ENCODE data around the gene EHMT2.

The EHMT2 gene

GRCh38 chr6:31927242-31927862 lies 29.9 kb upstream of the EHMT2 start, which contains the start of gene C2:
Gene C2 (plus strand): TSS chr6:31927717. CDS start chr6:31927753, 36 bp downstream.
- H3K4me1 ChIP-seq (ENCODE audit: control insufficient read depth, insufficient read depth, low read length): no peaks in the 10 kb centered on the region
- H3K4me3 ChIP-seq (ENCODE audit: low read depth, low read length): no peak within 1 kb of the TSS
- no peaks in the 10 kb centered on the region for H3K36me3 ChIP-seq (ENCODE audit: control insufficient read depth in 2 of 2, insufficient read depth in 1 of 2, low read length in 2 of 2)
- no peak for TF ChIP-seq ZNF600 (tag by site-specific recombination; IDR thresholded peaks at IDR 0.05)
- no peak for TF ChIP-seq ZNF221 (tag by site-specific recombination; IDR thresholded peaks at IDR 0.05; ENCODE audit: borderline replicate concordance)
- no peak for TF ChIP-seq ZNF571 (tag by site-specific recombination; IDR thresholded peaks at IDR 0.05)
- TF ChIP-seq SCRT1 (tag by site-specific recombination; IDR thresholded peaks at IDR 0.05; ENCODE audit: borderline replicate concordance): no peak
- TF ChIP-seq ZNF239 (tag by site-specific recombination; IDR thresholded peaks at IDR 0.05): no peak
- TF ChIP-seq ZNF175 (tag by site-specific recombination; IDR thresholded peaks at IDR 0.05): no peak
- no peak for TF ChIP-seq SP7 (tag by site-specific recombination; IDR thresholded peaks at IDR 0.05)
- no peak for TF ChIP-seq ZNF624 (tag by site-specific recombination; IDR thresholded peaks at IDR 0.05)
- TF ChIP-seq ZNF433 (tag by site-specific recombination; IDR thresholded peaks at IDR 0.05; ENCODE audit: low read depth): no peak
- no peak for TF ChIP-seq ZNF169 (tag by site-specific recombination; IDR thresholded peaks at IDR 0.05)
- TF ChIP-seq ZNF133 (tag by site-specific recombination; IDR thresholded peaks at IDR 0.05): no peak
- no peak for TF ChIP-seq ZNF555 (tag by site-specific recombination; conservative IDR thresholded peaks at IDR 0.05)
- no peak for TF ChIP-seq ZXDB (tag by site-specific recombination; IDR thresholded peaks at IDR 0.05)
- no peak for TF ChIP-seq ZNF658 (tag by site-specific recombination; IDR thresholded peaks at IDR 0.05)
- TF ChIP-seq ZNF654 (tag by site-specific recombination; IDR thresholded peaks at IDR 0.05; ENCODE audit: low read depth): no peak
- TF ChIP-seq ZNF521 (tag by site-specific recombination; IDR thresholded peaks at IDR 0.05): no peak
- TF ChIP-seq ZNF426 (tag by site-specific recombination; IDR thresholded peaks at IDR 0.05): no peak
- TF ChIP-seq IKZF3 (tag by site-specific recombination; IDR thresholded peaks at IDR 0.05): no peak
- ChIA-PET CTCF (interaction anchor here (0.9 kb wide), 1 partner anchor 12 kb away, joined by 3 read pairs; no protein-coding TSS in a partner anchor), POLR2A (no interaction called here)
- H3K27ac ChIP-seq (ENCODE audit: extremely low read depth, low read depth, low read length): no peak within 1 kb of the TSS
- H3K9me3 ChIP-seq (ENCODE audit: control insufficient read depth, insufficient read depth, low read depth, low read length): no peaks in the 10 kb centered on the region

GRCh38 chr6:31922942-31923341 lies 25.4 kb upstream of the EHMT2 start:
- Histone ChIP-seq H3K4me3 (ENCODE audit: low read depth, low read length) (no peak overlapping the region), H3K36me3 (ENCODE audit: control insufficient read depth in 2 of 2, insufficient read depth in 1 of 2, low read length in 2 of 2) (no peaks in the 10 kb centered on the region), H3K27ac (ENCODE audit: extremely low read depth, low read depth, low read length) (no peak overlapping the region), H3K4me1 (ENCODE audit: control insufficient read depth, insufficient read depth, low read length) (no peaks in the 10 kb centered on the region), H3K9me3 (ENCODE audit: control insufficient read depth, insufficient read depth, low read depth, low read length) (no peaks in the 10 kb centered on the region)
- ChIA-PET CTCF (interaction anchor here (0.6 to 1.6 kb wide), 12 partner anchors 12 to 324 kb away, joined by 3 to 7 read pairs (median 4); partner anchors contain the start of gene VARS1), POLR2A (interaction anchor here (0.6 to 1.9 kb wide), 7 partner anchors 18 to 425 kb away, joined by 3 to 5 read pairs (median 3); partner anchors contain the start of genes C6orf47, EHMT2 and MICB)
- TF ChIP-seq ZNF654 (tag by site-specific recombination; IDR thresholded peaks at IDR 0.05; ENCODE audit: low read depth): peak; percentile 49
- no peak for TF ChIP-seq ZNF426 (tag by site-specific recombination; IDR thresholded peaks at IDR 0.05)
- TF ChIP-seq, protein P1, sequence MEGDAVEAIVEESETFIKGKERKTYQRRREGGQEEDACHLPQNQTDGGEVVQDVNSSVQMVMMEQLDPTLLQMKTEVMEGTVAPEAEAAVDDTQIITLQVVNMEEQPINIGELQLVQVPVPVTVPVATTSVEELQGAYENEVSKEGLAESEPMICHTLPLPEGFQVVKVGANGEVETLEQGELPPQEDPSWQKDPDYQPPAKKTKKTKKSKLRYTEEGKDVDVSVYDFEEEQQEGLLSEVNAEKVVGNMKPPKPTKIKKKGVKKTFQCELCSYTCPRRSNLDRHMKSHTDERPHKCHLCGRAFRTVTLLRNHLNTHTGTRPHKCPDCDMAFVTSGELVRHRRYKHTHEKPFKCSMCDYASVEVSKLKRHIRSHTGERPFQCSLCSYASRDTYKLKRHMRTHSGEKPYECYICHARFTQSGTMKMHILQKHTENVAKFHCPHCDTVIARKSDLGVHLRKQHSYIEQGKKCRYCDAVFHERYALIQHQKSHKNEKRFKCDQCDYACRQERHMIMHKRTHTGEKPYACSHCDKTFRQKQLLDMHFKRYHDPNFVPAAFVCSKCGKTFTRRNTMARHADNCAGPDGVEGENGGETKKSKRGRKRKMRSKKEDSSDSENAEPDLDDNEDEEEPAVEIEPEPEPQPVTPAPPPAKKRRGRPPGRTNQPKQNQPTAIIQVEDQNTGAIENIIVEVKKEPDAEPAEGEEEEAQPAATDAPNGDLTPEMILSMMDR (tag by site-specific recombination; IDR thresholded peaks at IDR 0.05): peak; percentile 47; the same call in 1 of the 2 replicates
- peak; percentile 46 for TF ChIP-seq ZBTB17 (tag by site-specific recombination; IDR thresholded peaks at IDR 0.05)

DNA sequence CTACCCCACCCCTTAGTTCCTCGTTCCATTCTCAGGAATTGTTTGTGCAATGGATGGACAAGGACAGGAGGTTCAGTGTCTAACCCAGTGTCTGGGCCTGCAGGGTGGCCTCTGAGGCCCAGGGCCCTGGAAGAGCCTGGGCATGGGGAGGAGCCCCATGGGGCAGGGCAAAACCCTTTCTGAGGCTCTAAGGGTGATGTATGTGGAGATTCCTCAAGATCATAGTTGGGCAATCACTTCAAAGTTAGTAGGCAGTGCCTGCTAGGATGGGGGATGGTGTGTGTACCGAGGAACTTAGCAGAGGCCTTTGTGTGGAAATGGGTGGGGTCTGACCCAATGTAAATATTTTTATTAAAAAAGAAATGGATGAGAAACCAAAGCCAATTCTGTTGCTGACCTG lies 23.3 kb upstream of the EHMT2 start:
- H3K27ac ChIP-seq (ENCODE audit: extremely low read depth, low read depth, low read length): no peak overlapping the region
- no peaks in the 10 kb centered on the region for H3K36me3 ChIP-seq (ENCODE audit: control insufficient read depth in 2 of 2, insufficient read depth in 1 of 2, low read length in 2 of 2)
- ChIA-PET POLR2A (no interaction called here), CTCF (interaction anchor here (0.7 to 1.4 kb wide), 4 partner anchors 19 to 776 kb away, joined by 3 to 4 read pairs (median 3); no protein-coding TSS in a partner anchor)
- no peaks in the 10 kb centered on the region for H3K9me3 ChIP-seq (ENCODE audit: control insufficient read depth, insufficient read depth, low read depth, low read length)
- no peaks in the 10 kb centered on the region for H3K4me1 ChIP-seq (ENCODE audit: control insufficient read depth, insufficient read depth, low read length)
- no peak overlapping the region for H3K4me3 ChIP-seq (ENCODE audit: low read depth, low read length)
- TF ChIP-seq HOXD13 (CRISPR knock-in tag; IDR thresholded peaks at IDR 0.05; ENCODE audit: borderline replicate concordance) (no peak), BCL11A (tag by site-specific recombination; IDR thresholded peaks at IDR 0.05; ENCODE audit: low read depth) (no peak), ZBTB48 (tag by site-specific recombination; IDR thresholded peaks at IDR 0.05) (no peak), YY1 (tag by site-specific recombination; IDR thresholded peaks at IDR 0.05) (no peak), ZNF202 (tag by site-specific recombination; IDR thresholded peaks at IDR 0.05; ENCODE audit: borderline replicate concordance) (no peak), ZFP69B (tag by site-specific recombination; IDR thresholded peaks at IDR 0.05) (no peak), ZNF211 (tag by site-specific recombination; IDR thresholded peaks at IDR 0.05; ENCODE audit: low read depth) (no peak), ZNF677 (tag by site-specific recombination; IDR thresholded peaks at IDR 0.05) (no peak)
- TF ChIP-seq, protein P2, sequence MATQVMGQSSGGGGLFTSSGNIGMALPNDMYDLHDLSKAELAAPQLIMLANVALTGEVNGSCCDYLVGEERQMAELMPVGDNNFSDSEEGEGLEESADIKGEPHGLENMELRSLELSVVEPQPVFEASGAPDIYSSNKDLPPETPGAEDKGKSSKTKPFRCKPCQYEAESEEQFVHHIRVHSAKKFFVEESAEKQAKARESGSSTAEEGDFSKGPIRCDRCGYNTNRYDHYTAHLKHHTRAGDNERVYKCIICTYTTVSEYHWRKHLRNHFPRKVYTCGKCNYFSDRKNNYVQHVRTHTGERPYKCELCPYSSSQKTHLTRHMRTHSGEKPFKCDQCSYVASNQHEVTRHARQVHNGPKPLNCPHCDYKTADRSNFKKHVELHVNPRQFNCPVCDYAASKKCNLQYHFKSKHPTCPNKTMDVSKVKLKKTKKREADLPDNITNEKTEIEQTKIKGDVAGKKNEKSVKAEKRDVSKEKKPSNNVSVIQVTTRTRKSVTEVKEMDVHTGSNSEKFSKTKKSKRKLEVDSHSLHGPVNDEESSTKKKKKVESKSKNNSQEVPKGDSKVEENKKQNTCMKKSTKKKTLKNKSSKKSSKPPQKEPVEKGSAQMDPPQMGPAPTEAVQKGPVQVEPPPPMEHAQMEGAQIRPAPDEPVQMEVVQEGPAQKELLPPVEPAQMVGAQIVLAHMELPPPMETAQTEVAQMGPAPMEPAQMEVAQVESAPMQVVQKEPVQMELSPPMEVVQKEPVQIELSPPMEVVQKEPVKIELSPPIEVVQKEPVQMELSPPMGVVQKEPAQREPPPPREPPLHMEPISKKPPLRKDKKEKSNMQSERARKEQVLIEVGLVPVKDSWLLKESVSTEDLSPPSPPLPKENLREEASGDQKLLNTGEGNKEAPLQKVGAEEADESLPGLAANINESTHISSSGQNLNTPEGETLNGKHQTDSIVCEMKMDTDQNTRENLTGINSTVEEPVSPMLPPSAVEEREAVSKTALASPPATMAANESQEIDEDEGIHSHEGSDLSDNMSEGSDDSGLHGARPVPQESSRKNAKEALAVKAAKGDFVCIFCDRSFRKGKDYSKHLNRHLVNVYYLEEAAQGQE (tag by site-specific recombination; IDR thresholded peaks at IDR 0.05): no peak
